Transverse colon (tissue), 4 donors: ENCODE results near the gene PJVK.

Experiments
- CTCF ChIP-seq, 5 experiments: fragments of 200-600 bp in 3 of 5; fragments of 450-650 bp in 2 of 5; sonication (generic) in 3 of 5; IDR thresholded peaks; 1 replicate in 2 of 5; 2 replicates in 3 of 5; pipeline ENCODE4 v1.5.1; 2016 to 2017; ENCODE audit warnings: antibody characterized with exemption in 5 of 5, inconsistent platforms in 3 of 5, mild to moderate bottlenecking in 2 of 5, moderate library complexity in 1 of 5
- POLR2AphosphoS5 ChIP-seq, 3 donors: sonication (generic); formaldehyde crosslinking; IDR thresholded peaks; one replicate each; pipeline ENCODE4 v1.6.1; 2016; ENCODE audit warnings: antibody characterized with exemption in 3 of 3

DNA sequence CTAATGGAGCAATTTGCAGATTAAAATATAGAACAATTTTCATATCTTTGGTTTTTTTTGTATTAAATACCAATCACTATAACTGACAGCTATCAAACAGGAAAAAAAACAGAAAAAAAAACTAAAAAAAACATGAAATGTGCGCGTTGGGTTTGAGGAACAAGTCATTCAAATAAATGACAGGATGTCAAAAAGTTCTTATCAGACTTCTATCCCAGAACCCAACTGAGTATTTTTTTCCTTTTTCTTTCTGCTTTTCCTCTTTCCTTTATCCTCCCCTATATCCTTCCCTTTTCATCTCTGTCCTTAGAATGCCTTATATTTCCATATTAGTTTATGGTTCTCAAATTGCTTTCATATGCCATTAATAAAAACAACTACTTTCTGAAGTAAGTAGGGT is 14.5 kb upstream of the PJVK start:
- TF ChIP-seq CTCF (IDR thresholded peaks at IDR 0.05) (no peak), POLR2AphosphoS5 (IDR thresholded peaks at IDR 0.05) (no peak)
